ENCODE measurements around the gene EDIL3.
A peak's percentile ranks its signal among the peaks of the same experiment; 100 is the strongest.

EDIL3 gene

DNA sequence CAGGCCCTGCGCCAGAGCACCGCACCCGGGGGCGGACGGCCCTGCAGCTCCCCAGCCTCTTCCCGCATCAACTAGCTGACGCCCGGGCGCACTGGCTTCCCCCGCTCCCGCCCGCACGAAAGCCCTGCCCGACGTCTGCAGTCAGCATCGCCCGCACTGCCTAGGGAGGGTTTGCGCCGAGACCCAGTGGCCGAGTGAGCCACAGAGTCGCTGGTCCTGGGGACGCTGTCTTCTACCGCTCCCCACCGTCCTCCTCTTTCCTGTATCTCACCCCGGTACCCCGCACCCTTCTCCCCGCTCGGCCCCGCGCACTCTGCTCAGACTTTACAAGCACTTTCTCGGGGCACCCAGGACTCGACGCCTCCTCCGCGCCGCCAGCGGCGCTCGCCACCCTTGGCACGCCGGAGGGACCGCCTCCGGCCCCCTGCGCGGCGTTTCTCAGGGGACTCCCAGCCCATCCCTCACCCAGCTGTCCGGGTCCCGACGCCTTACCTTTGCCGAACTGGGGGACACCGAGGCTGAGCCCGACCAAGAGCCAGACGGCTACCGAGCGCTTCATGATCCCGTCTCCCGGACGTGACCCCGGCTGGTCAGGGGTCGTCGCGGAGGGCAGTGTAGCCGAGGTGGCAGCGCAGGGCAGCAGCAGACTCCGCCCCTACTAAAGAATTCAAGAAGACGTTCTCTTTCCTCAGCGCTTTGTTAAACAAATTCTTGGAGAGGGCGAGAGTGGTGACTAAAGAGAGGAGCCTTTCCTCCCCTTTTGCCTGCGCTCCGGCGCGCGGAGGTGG lies 670 bp downstream of the EDIL3 start:
- Mint-ChIP-seq H3K27ac (no peak overlapping the region), H3K27me3 (peaks cover 49% of the 10 kb centered on the region), H3K4me1 (peaks cover 7% of the 10 kb centered on the region), H3K9me3 (no peaks in the 10 kb centered on the region), H3K36me3 (no peaks in the 10 kb centered on the region), H3K4me3 (no peak overlapping the region)
- no peak for ATAC-seq

DNA sequence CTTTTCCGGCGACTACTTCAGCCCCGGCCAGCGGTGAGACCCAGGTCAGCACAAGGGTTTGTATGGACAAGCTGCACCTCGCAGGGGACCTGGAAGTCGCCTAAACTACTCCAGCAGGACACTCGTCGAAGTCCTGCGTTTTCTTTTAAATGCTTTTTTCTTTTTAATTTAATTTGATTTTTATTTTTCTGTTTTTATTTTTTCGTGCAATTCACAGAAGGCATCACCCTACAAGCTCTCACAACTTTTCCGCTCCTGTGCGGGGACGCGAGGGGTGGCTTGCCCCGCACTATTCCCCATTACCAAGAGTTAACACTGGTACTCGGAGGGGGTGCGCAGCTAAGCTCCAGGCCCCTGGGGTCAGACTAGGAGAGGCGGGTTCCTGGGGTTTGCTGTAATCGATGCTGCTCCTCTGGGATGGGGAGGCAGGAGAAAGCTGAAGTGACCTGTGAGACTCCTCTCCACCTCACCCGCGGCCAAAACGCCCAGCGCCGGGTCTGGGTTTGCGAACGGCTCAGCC lies 1.3 kb downstream of the EDIL3 start:
- Mint-ChIP-seq H3K36me3 (no peaks in the 10 kb centered on the region), H3K4me1 (peaks cover 7% of the 10 kb centered on the region), H3K27me3 (peaks cover 49% of the 10 kb centered on the region), H3K9me3 (no peaks in the 10 kb centered on the region), H3K4me3 (no peak overlapping the region), H3K27ac (no peak overlapping the region)
- ATAC-seq, result peak; percentile 22

- H3K27ac Mint-ChIP-seq, result no peak overlapping the region
- peaks cover 49% of the 10 kb centered on the region for H3K27me3 Mint-ChIP-seq
- H3K4me1 Mint-ChIP-seq, result peaks cover 7% of the 10 kb centered on the region
- H3K36me3 Mint-ChIP-seq, result no peaks in the 10 kb centered on the region
- H3K9me3 Mint-ChIP-seq, result no peaks in the 10 kb centered on the region
- no peak overlapping the region for H3K4me3 Mint-ChIP-seq
- no peak for ATAC-seq
These were observed 2.1 kb downstream of the EDIL3 start for GRCh38 chr5:84382363-84383295.

- no peaks in the 10 kb centered on the region for H3K36me3 Mint-ChIP-seq
- no peak overlapping the region for H3K4me3 Mint-ChIP-seq
- ATAC-seq, result no peak
- no peak overlapping the region for H3K27ac Mint-ChIP-seq
- peaks cover 49% of the 10 kb centered on the region for H3K27me3 Mint-ChIP-seq
- peaks cover 7% of the 10 kb centered on the region for H3K4me1 Mint-ChIP-seq
- no peaks in the 10 kb centered on the region for H3K9me3 Mint-ChIP-seq
These were observed 2.9 kb downstream of the EDIL3 start for GRCh38 chr5:84381502-84382362.

- Mint-ChIP-seq H3K4me1 (peaks cover 7% of the 10 kb centered on the region), H3K36me3 (no peaks in the 10 kb centered on the region)
These were observed 4.9 kb downstream of the EDIL3 start for GRCh38 chr5:84379749-84380148.

DNA sequence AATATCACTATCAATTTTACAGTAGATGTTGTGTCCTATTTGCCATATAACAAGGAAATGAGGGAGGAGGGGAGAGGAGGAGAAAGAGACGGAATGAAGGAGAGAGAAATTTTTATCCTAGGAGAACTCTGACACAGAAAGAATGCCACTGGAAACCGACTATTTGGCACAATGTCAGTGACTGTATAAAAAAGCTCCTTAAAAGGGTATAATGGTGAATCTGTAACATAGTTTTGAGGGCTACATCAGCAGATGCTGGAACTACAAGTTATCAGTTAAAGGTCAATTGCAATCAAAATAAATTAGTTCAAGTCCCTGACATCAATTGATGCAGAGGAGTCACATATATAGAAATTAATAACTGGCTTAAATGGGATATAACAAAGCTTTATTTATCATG lies 5.7 kb downstream of the EDIL3 start:
- no peaks in the 10 kb centered on the region for H3K9me3 Mint-ChIP-seq
- peaks cover 7% of the 10 kb centered on the region for H3K4me1 Mint-ChIP-seq

More at GRCh38 chr5:84379749-84380148, 4.9 kb downstream of the EDIL3 start:
- Mint-ChIP-seq H3K27ac (no peak overlapping the region), H3K9me3 (no peaks in the 10 kb centered on the region), H3K4me3 (no peak overlapping the region), H3K27me3 (peaks cover 33% of the 10 kb centered on the region)
- no peak for ATAC-seq

GRCh38 chr5:84378420-84378819 lies 6.3 kb downstream of the EDIL3 start:
- ATAC-seq, result no peak
- H3K4me1 Mint-ChIP-seq, result peaks cover 7% of the 10 kb centered on the region
- H3K27ac Mint-ChIP-seq, result no peak overlapping the region
- peaks cover 2% of the 10 kb centered on the region for H3K9me3 Mint-ChIP-seq
- H3K36me3 Mint-ChIP-seq, result no peaks in the 10 kb centered on the region
- H3K4me3 Mint-ChIP-seq, result no peak overlapping the region
- H3K27me3 Mint-ChIP-seq, result peaks cover 20% of the 10 kb centered on the region

More for the DNA sequence above, 5.7 kb downstream of the EDIL3 start:
- Mint-ChIP-seq H3K4me3 (no peak overlapping the region), H3K27ac (no peak overlapping the region), H3K36me3 (no peaks in the 10 kb centered on the region), H3K27me3 (peaks cover 25% of the 10 kb centered on the region)
- ATAC-seq, result no peak

GRCh38 chr5:84376346-84376745 lies 8.3 kb downstream of the EDIL3 start:
- ATAC-seq, result no peak
- Mint-ChIP-seq H3K36me3 (no peaks in the 10 kb centered on the region), H3K4me3 (no peak overlapping the region)

GRCh38 chr5:84374568-84374967 lies 10.1 kb downstream of the EDIL3 start:
- Mint-ChIP-seq H3K27ac (no peak overlapping the region), H3K4me3 (no peak overlapping the region), H3K27me3 (no peaks in the 10 kb centered on the region), H3K4me1 (no peaks in the 10 kb centered on the region), H3K9me3 (peaks cover 10% of the 10 kb centered on the region), H3K36me3 (no peaks in the 10 kb centered on the region)
- ATAC-seq, result no peak

More at GRCh38 chr5:84376346-84376745, 8.3 kb downstream of the EDIL3 start:
- Mint-ChIP-seq H3K4me1 (no peaks in the 10 kb centered on the region), H3K27me3 (no peaks in the 10 kb centered on the region), H3K9me3 (peaks cover 7% of the 10 kb centered on the region), H3K27ac (no peak overlapping the region)

GRCh38 chr5:84373506-84373905 lies 11.2 kb downstream of the EDIL3 start:
- no peaks in the 10 kb centered on the region for H3K4me1 Mint-ChIP-seq
- H3K4me3 Mint-ChIP-seq, result no peak overlapping the region
- peaks cover 10% of the 10 kb centered on the region for H3K9me3 Mint-ChIP-seq
- H3K27ac Mint-ChIP-seq, result no peak overlapping the region
- no peaks in the 10 kb centered on the region for H3K27me3 Mint-ChIP-seq
- ATAC-seq, result no peak
- H3K36me3 Mint-ChIP-seq, result no peaks in the 10 kb centered on the region

GRCh38 chr5:84372066-84372695 lies 12.5 kb downstream of the EDIL3 start:
- Mint-ChIP-seq H3K9me3 (peaks cover 10% of the 10 kb centered on the region), H3K27ac (no peak overlapping the region), H3K27me3 (no peaks in the 10 kb centered on the region), H3K4me1 (no peaks in the 10 kb centered on the region), H3K4me3 (no peak overlapping the region), H3K36me3 (no peaks in the 10 kb centered on the region)
- ATAC-seq, result no peak

DNA sequence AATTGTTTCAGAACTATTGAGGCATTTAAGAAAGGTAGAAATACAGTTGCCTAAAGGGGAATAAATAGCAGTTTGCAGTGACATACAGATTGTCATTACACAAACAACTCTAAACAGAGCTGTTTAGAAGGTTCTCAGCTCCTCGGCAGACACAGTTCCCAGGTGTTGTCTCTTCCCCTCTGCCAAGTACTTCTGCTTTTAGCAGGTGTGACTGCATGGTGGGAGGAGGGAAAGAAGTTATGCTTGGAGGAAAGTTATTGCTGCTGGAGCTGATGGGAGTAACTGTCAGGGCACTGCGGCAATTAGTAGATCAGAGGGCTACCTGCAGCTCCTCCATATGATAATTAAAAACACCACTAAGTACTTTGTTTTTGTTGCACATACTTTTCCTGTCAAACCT lies 14.5 kb downstream of the EDIL3 start:
- no peaks in the 10 kb centered on the region for H3K27me3 Mint-ChIP-seq
- H3K9me3 Mint-ChIP-seq, result peaks cover 10% of the 10 kb centered on the region
- H3K4me1 Mint-ChIP-seq, result no peaks in the 10 kb centered on the region
- ATAC-seq, result no peak
- no peak overlapping the region for H3K27ac Mint-ChIP-seq
- no peak overlapping the region for H3K4me3 Mint-ChIP-seq
- H3K36me3 Mint-ChIP-seq, result no peaks in the 10 kb centered on the region

DNA sequence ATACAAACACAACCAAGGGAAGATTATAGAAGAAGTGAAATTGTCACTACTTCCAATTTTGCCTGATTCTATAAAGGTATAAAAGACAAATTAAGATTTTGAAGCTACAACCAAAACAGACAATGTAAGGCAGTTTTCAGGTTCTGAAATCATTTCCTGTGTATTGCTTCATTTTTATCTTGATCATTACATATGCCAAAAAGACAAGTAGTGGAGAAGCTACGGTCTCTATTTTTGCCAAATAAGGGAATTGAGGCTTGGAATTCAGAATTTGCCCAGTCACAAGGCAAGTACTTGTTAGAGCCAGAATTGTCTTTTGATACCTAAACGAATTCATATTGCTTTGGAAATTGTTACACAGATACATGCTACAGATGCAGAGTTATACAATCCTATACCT lies 20.6 kb downstream of the EDIL3 start:
- no peak for ATAC-seq
- Mint-ChIP-seq H3K4me1 (no peaks in the 10 kb centered on the region), H3K36me3 (no peaks in the 10 kb centered on the region), H3K4me3 (no peak overlapping the region), H3K27me3 (no peaks in the 10 kb centered on the region), H3K27ac (no peak overlapping the region), H3K9me3 (no peaks in the 10 kb centered on the region)

- ATAC-seq, result no peak
- Mint-ChIP-seq H3K27me3 (no peaks in the 10 kb centered on the region), H3K9me3 (no peaks in the 10 kb centered on the region), H3K36me3 (no peaks in the 10 kb centered on the region), H3K4me1 (no peaks in the 10 kb centered on the region), H3K27ac (no peak overlapping the region), H3K4me3 (no peak overlapping the region)
These were observed 22.5 kb downstream of the EDIL3 start for GRCh38 chr5:84362061-84362720.
